Astrocyte (in vitro differentiated cells and primary cell): ENCODE data around the gene ZNF462. TPM values are rescaled to one million over a fixed set of nuclear protein-coding genes. Genes with fewer than 3 reads are reported as not detected.
A peak's percentile ranks its signal among the peaks of the same experiment; 100 is the strongest.

ENCODE experiments used
- DNase-seq: peaks from one replicate; pipeline ENCODE4 v3.0.0-alpha.2; 2010; ENCODE audit warnings: low read depth
- FAIRE-seq: peaks from 2 replicates; lab custom pipeline; 2011; peaks lifted over from hg19 to GRCh38; lab: Jason Lieb, UNC
- H2AFZ ChIP-seq: 2 replicates; pipeline ENCODE4 v1.6.0; 2012; ENCODE audit warnings: low read depth, low read length, inconsistent platforms
- H3K27ac ChIP-seq: 2 replicates; pipeline ENCODE4 v1.5.1; 2011; ENCODE audit warnings: low read depth, low read length, inconsistent platforms
- H3K27me3 ChIP-seq: 2 replicates; pipeline ENCODE4 v1.6.0; 2011; ENCODE audit warnings: low read length, inconsistent platforms; ENCODE audit not compliant: insufficient read depth
- H3K36me3 ChIP-seq: 2 replicates; pipeline ENCODE4 v1.5.1; 2011; ENCODE audit warnings: low read length, inconsistent platforms; ENCODE audit not compliant: insufficient read depth
- H3K4me1 ChIP-seq: 2 replicates; pipeline ENCODE4 v1.5.1; 2011; ENCODE audit warnings: low read length, inconsistent platforms; ENCODE audit not compliant: insufficient read depth
- H3K4me2 ChIP-seq: 2 replicates; pipeline ENCODE4 v1.6.0; 2012; ENCODE audit warnings: low read length, inconsistent platforms
- H3K4me3 ChIP-seq: 2 replicates; pipeline ENCODE4 v1.5.1; 2011; ENCODE audit warnings: low read depth, mild to moderate bottlenecking, low read length, inconsistent platforms; ENCODE audit not compliant: insufficient read depth
- H3K79me2 ChIP-seq: 2 replicates; pipeline ENCODE4 v1.6.0; 2012; ENCODE audit warnings: mild to moderate bottlenecking, low read length, inconsistent platforms; ENCODE audit not compliant: insufficient read depth
- H3K9ac ChIP-seq: 2 replicates; pipeline ENCODE4 v1.6.0; 2012; ENCODE audit warnings: mild to moderate bottlenecking, low read length, inconsistent platforms
- H3K9me3 ChIP-seq: 2 replicates; pipeline ENCODE4 v1.5.1; 2012; ENCODE audit warnings: low read depth, mild to moderate bottlenecking, low read length, inconsistent platforms; ENCODE audit not compliant: insufficient read depth
- H4K20me1 ChIP-seq: 2 replicates; pipeline ENCODE4 v1.6.0; 2012; ENCODE audit warnings: low read length, inconsistent platforms; ENCODE audit not compliant: insufficient read depth
- H3K27ac Mint-ChIP-seq: one replicate; pipeline ENCODE4 v1.8.0; 2021; ENCODE audit warnings: mild to moderate bottlenecking, mixed read lengths; ENCODE audit not compliant: unreplicated experiment
- H3K27me3 Mint-ChIP-seq: one replicate; pipeline ENCODE4 v1.8.0; 2021; ENCODE audit warnings: low read depth, mixed read lengths; ENCODE audit not compliant: unreplicated experiment
- H3K36me3 Mint-ChIP-seq: one replicate; pipeline ENCODE4 v1.8.0; 2021; ENCODE audit warnings: low read depth, mixed read lengths; ENCODE audit not compliant: unreplicated experiment
- H3K4me1 Mint-ChIP-seq: one replicate; pipeline ENCODE4 v1.8.0; 2021; ENCODE audit warnings: low read depth, mixed read lengths; ENCODE audit not compliant: unreplicated experiment
- H3K4me3 Mint-ChIP-seq: one replicate; pipeline ENCODE4 v1.8.0; 2021; ENCODE audit warnings: mild to moderate bottlenecking, moderate library complexity, mixed read lengths; ENCODE audit not compliant: unreplicated experiment
- H3K9me3 Mint-ChIP-seq: one replicate; pipeline ENCODE4 v1.8.0; 2021; ENCODE audit warnings: mild to moderate bottlenecking, mixed read lengths; ENCODE audit not compliant: unreplicated experiment
- CTCF ChIP-seq: IDR thresholded peaks from 2 replicates; pipeline ENCODE4 v1.5.1; 2011; ENCODE audit warnings: low read depth, mild to moderate bottlenecking, inconsistent platforms, low read length, moderate library complexity; ENCODE audit not compliant: insufficient read depth
- EZH2 ChIP-seq: IDR thresholded peaks from 2 replicates; pipeline ENCODE4 v1.6.1; 2012; ENCODE audit warnings: mild to moderate bottlenecking, low read length, inconsistent platforms; ENCODE audit not compliant: insufficient read depth
- total RNA-seq: library from RNA; stranded (reverse); gene quantifications from 2 replicates; pipeline ENCODE4 v1.2.1, GENCODE V29; 2021

The ZNF462 gene
- total RNA-seq, 1 donor from 2014 or later: 126 TPM

- Histone ChIP-seq H4K20me1 (no peaks in the 10 kb centered on the region), H3K9ac (no peak overlapping the region), H3K27ac (no peak overlapping the region), H3K79me2 (no peaks in the 10 kb centered on the region), H3K4me3 (no peak overlapping the region), H3K4me2 (no peak overlapping the region), H3K4me1 (peaks cover 6% of the 10 kb centered on the region), H3K27me3 (no peaks in the 10 kb centered on the region), H2AFZ (no peak overlapping the region), H3K36me3 (peaks cover 24% of the 10 kb centered on the region), H3K9me3 (no peaks in the 10 kb centered on the region)
- no peaks in the 10 kb centered on the region for H3K27me3 Mint-ChIP-seq
- TF ChIP-seq CTCF (no peak), EZH2 (no peak)
- H3K36me3 Mint-ChIP-seq: peaks cover 34% of the 10 kb centered on the region
- H3K27ac Mint-ChIP-seq: peak overlapping the region; percentile 93
- H3K4me1 Mint-ChIP-seq: peaks cover 37% of the 10 kb centered on the region
- DNase-seq: no peak
- H3K9me3 Mint-ChIP-seq: no peaks in the 10 kb centered on the region
- no peak for FAIRE-seq
- H3K4me3 Mint-ChIP-seq: no peak overlapping the region
Measured at GRCh38 chr9:106972082-106972481, 109.1 kb downstream of the ZNF462 start.

DNA sequence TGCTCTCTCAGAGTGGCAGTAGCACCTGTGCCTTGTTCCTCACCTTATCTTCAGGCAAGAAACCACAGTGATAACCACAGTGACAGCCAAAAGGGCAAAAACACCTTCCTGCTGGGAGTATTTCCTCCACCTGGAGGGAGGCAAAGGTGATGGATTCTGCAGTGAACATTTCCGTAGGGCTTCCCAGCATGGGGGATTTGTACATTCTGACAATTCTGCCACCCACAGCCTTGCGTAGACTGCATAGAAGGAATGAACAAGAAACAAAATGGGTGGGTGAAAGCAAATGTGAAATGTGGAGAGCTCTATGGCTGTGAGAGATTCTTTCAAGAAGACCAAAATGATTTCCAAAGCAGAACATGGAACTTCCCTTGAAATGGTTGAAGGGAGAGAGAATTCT lies 111.4 kb downstream of the ZNF462 start:
- Histone ChIP-seq H3K4me3 (no peak overlapping the region), H3K4me1 (peaks cover 6% of the 10 kb centered on the region), H3K79me2 (no peaks in the 10 kb centered on the region), H3K9me3 (no peaks in the 10 kb centered on the region), H3K36me3 (peaks cover 29% of the 10 kb centered on the region), H3K9ac (no peak overlapping the region), H2AFZ (no peak overlapping the region), H3K4me2 (no peak overlapping the region), H3K27me3 (no peaks in the 10 kb centered on the region), H4K20me1 (no peaks in the 10 kb centered on the region), H3K27ac (no peak overlapping the region)
- no peak for FAIRE-seq
- Mint-ChIP-seq H3K9me3 (no peaks in the 10 kb centered on the region), H3K27me3 (no peaks in the 10 kb centered on the region), H3K27ac (no peak overlapping the region), H3K4me1 (peaks cover 31% of the 10 kb centered on the region), H3K4me3 (no peak overlapping the region), H3K36me3 (peaks cover 49% of the 10 kb centered on the region)
- no peak for TF ChIP-seq CTCF
- TF ChIP-seq EZH2: no peak
- DNase-seq: no peak

GRCh38 chr9:106976772-106977171 lies 113.8 kb downstream of the ZNF462 start:
- Mint-ChIP-seq H3K4me1 (peaks cover 22% of the 10 kb centered on the region), H3K36me3 (peaks cover 51% of the 10 kb centered on the region), H3K9me3 (no peaks in the 10 kb centered on the region), H3K27me3 (no peaks in the 10 kb centered on the region), H3K27ac (no peak overlapping the region), H3K4me3 (no peak overlapping the region)
- no peak for TF ChIP-seq CTCF
- no peak for TF ChIP-seq EZH2
- no peak for FAIRE-seq
- peaks cover 10% of the 10 kb centered on the region for H4K20me1 ChIP-seq
- H3K79me2 ChIP-seq: no peaks in the 10 kb centered on the region
- H3K4me2 ChIP-seq: no peak overlapping the region
- H3K9ac ChIP-seq: no peak overlapping the region
- H2AFZ ChIP-seq: no peak overlapping the region
- no peaks in the 10 kb centered on the region for H3K9me3 ChIP-seq
- H3K27ac ChIP-seq: no peak overlapping the region
- no peaks in the 10 kb centered on the region for H3K27me3 ChIP-seq
- DNase-seq: no peak
- no peak overlapping the region for H3K4me3 ChIP-seq
- peaks cover 7% of the 10 kb centered on the region for H3K4me1 ChIP-seq
- H3K36me3 ChIP-seq: peaks cover 29% of the 10 kb centered on the region
